ENCODE data around the gene MAP4K4.

MAP4K4 gene

DNA sequence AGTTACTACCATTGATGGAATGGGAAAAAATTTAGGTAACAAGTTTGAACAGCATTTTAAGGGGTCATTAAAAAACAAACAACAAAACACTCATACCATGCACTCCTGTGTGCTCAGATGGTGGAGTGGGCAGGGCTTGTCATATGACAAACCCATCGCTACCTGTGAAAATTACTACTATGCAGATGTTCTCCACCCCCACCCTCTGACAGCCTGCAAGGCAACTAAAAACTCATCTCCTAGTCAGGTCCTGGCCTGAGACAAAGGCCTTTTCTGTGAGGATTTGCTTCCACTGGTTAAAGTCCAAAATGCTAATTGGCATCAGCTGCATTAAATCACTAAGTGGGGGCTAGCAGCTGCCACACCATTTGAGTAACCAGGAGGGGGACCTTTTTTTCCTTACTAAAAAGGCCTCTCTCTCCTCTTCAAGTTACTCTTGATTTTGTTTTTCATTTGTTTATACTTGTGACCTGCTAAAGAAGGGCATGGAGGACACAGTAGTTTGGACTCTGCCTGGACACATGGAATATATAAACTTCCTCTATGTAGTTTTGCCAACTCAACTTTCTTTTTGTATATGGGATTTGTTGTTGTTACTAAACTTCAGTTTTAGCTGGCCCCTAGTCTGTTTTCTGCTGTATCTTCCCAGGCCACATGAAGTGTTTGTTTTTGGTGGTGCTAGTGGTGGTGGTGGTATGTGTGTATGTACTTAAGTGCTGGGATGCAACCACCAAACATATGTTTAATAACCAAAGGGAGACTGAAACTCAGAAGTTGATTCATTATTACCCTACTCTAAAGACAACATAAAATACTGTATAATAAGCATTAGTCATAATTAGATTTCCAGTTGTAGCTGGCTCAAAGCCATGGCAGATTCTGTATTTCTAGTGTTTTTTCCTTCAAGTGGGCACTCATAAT is 121.3 kb downstream of the MAP4K4 start:
- no peak for DNase-seq

DNA sequence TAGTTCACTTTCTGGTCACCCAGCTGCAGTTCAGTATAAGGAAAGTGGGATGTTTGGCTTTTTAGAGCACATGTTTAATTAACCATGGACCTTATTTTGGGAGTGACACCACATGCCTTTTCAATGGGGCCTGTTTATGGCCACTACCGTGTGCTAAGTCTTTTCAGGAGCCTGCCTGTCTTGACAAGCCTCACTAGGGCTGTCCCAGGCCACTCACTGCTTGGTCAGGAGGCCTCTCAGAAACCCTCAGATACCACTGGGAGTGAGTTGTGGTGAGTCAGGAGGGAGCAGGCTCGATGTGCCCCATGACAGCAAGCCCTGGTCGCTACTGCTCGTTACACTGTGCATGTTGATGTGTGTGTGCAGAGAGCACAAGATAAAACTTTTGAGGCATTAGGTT is 123.0 kb downstream of the MAP4K4 start:
- no peak for DNase-seq

- DNase-seq, result no peak
Measured at GRCh38 chr2:101821059-101821805, 123.7 kb downstream of the MAP4K4 start.

DNA sequence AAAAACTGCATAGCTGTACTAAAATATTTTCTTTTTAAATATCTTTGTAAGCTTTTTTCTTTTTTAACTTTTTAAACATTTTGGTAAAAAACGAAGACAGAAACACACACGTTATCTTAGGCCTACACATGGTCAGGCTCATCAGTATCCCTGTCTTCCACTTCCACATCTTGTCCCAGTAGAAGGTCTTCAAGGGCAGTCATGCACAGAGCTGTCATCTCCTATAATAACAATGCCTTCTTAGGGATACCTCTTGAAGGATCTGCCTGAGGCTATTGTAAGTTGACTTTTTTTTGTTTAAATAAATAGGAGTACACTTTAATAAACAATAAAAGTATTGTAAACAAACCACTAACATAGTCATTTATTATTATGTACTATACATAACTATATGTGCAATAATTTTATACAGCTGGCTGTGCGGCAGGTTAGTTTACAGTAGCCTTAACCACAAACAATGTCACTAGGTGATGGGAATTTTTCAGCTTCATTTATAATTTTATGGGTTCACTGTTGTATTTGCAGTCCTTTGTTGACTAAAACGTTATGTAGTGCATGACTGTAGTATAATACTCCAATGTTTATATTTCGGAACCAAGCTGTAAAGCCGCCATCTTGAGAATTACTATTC is 124.4 kb downstream of the MAP4K4 start:
- DNase-seq, result no peak

- peak; percentile 76 to 77 for DNase-seq
Measured at GRCh38 chr2:101823347-101823791, 125.9 kb downstream of the MAP4K4 start.

DNA sequence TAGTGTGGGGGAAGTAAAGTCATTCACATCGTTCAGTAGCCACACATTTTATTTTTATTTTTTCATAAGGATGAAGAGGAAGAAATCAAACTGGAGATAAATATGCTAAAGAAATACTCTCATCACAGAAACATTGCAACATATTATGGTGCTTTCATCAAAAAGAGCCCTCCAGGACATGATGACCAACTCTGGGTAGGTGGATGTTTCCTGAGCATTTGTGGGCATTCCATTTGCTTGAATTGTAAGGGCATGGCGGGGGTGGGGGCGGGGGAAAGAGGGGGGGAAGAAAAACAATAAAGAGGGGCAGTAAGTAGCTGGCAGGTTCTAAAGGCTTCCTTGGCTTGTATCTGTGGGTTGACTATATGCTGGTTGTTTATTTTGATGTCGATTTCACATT is 126.4 kb downstream of the MAP4K4 start:
- DNase-seq, result no peak

GRCh38 chr2:101826716-101827115 is 129.2 kb downstream of the MAP4K4 start:
- DNase-seq, result no peak

GRCh38 chr2:101827246-101827645 is 129.7 kb downstream of the MAP4K4 start:
- no peak for DNase-seq

DNA sequence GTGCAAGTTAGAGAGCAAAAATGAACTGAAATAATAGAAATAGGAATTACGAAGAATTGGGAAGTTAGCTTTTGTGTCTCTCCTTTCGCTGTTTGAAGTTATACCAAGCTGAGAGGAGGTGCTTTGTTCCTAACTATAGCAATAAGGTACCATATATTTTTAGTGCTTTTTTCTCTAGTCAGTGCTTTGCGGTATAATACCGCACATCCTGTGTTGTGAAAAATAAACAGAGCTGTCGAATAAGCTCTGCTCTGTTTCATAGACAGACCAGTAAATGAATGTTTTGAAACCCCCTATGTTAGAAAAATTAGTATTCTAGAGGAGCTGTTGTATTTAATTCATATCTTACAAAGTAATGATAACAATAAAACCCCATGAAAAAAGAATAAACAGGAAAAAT is 130.8 kb downstream of the MAP4K4 start:
- peak in 1 of 2 donors; percentile 46 for DNase-seq

DNA sequence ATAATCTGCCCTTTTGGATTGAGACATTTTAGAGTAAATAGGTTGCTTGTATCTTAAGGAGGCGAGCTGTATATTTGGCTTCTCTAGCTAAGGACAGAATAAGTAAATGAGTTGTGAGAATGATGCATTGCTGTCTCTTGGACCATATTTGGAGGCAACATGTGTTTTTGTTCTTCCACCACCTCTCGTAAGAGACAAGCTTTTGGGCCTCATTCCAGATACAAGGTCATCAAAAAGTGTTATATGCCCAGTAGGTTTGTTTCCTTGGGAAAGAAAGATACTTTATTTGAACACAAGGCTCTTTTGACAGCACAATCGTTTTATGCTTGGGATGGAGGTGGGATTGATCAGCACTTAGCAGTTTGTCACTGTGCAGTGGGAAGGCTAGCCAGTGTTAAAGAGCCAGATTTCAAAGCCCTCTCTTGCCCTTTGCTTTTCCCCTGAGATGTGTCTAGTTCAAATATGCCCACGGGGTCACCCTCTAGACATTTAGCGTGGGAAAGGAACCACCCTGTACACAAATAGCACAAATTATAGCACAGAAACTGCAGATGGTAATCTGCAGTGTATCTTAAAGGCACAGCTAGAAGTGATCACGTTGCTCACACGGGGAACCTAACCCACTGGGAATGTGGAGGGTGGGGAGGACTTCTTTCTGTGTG is 131.3 kb downstream of the MAP4K4 start:
- DNase-seq, result no peak

DNA sequence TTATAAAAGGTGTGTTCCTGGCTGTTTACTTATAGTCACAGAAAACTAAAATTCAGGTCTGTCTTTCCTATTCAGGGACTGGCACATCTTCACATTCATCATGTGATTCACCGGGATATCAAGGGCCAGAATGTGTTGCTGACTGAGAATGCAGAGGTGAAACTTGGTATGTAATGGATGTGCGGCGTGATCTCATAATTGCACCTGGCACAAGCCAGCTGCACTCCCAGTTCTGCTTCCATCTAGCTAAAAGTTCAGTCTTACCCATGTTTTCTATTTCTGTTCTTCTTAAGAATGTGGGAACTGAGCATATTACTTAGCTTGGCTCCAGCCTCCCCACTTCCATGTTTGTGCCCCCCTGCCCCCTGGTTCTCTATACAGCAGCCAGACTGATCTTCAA is 131.9 kb downstream of the MAP4K4 start:
- DNase-seq, result no peak

- no peak for DNase-seq
Measured at GRCh38 chr2:101830146-101830545, 132.6 kb downstream of the MAP4K4 start.

DNA sequence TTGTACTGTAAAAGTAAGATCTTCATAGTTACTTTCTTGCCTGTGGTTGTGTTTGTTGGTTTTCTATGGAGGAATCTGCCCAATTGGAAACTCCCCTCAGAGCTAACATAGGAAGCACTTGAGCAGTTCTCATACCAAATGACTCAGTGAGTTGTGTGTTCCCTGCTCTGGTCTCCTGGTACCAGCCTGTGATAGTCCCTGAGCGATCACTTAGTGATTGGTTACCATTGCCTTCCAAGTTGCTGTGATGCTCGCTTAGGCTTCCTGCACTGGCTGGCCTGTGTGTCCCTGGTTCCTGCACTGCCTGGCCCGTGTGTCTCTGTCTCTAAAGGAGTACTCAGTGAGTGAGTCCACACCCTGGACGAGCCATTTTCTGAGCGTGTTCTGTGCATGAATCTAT is 133.0 kb downstream of the MAP4K4 start:
- DNase-seq, result no peak

GRCh38 chr2:101831351-101831865 is 133.9 kb downstream of the MAP4K4 start:
- peak; percentile 67 to 71 for DNase-seq

GRCh38 chr2:101832114-101832513 is 134.6 kb downstream of the MAP4K4 start:
- DNase-seq, result peak in 1 of 2 donors; percentile 31

GRCh38 chr2:101833890-101834523 is 136.5 kb downstream of the MAP4K4 start:
- DNase-seq, result no peak

- DNase-seq, result no peak
Measured at GRCh38 chr2:101837354-101837753, 139.8 kb downstream of the MAP4K4 start.

- DNase-seq, result no peak
Measured at GRCh38 chr2:101841679-101842327, 144.3 kb downstream of the MAP4K4 start.

GRCh38 chr2:101842471-101842870 is 145.0 kb downstream of the MAP4K4 start:
- no peak for DNase-seq

DNA sequence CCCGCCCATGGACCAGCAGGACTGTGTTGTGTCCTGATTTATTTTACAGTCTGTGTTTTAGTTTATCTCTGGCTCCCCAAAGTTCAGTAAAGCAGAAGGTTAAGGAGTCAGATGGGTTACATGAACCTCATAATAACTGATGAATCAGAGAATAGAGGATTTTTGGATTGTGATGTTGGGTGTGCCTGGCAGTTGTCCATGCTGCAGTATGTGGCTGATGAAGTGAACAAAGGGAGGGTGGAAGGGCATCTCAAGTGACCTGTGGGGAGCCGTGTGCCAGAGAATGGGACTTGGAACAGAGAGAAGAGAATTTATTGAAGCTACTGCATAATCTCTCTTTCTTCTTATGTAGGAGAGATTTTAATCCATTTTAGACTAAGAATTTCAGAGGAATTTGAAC is 145.5 kb downstream of the MAP4K4 start:
- no peak for DNase-seq

DNA sequence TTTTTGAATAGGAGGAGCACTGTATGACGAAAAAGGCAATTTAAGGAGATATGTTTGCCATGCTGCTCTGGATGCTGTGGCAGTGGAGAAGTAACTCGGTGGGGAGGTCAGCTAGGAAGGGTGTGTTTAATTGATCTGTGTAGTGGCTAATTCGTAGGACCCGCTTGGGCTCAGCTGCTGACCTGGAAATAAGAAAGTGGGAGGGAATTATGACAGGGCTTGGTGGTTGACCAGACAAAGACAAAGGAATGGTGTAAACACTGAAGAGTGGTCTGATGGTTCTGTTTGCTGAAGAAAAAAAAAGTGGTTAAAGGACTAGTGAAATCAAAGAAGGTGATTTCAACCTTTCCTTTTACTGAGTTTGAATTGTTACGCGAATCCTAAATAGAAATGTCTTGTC is 146.0 kb downstream of the MAP4K4 start:
- no peak for DNase-seq

Measured in CD4-positive, alpha-beta T cell treated with Interleukin-4 for 1 hour (primary cell).